Measurements from ENCODE around the gene AOC2. TPM values are rescaled to one million over a fixed set of nuclear protein-coding genes. Genes with fewer than 3 reads are reported as not detected.

AOC2 gene
- polyA plus RNA-seq, 2 of the 4 experiments (the other 2 are of a cell fraction), result 1.7 to 2.7 TPM

GRCh38 chr17:42819939-42820535 is 24.3 kb upstream of the AOC2 start:
- CTCF ChIA-PET, result interaction anchor here (0.5 to 14.9 kb wide), 26 partner anchors 9 to 418 kb away, joined by 3 to 336 read pairs (median 4); partner anchors contain the start of genes AOC2, CNTD1, COA3 and PSME3
- H3K4me2 ChIP-seq, result no peak overlapping the region
- DNase-seq (ENCODE audit: low read depth in 1 of 2, low spot score in 1 of 2), result peak; percentile 84 to 85
- no peaks in the 10 kb centered on the region for H3K9me3 ChIP-seq
- FAIRE-seq, result no peak
- ATAC-seq, result peak; percentile 44 to 66; a peak in 3 of 6 replicates
- H3K4me3 ChIP-seq, result no peak overlapping the region
- 8% methylated on average over 2 of the region's 2 CpGs for WGBS (ENCODE audit: missing lambda C conversion rate)
- H3K27ac ChIP-seq, result no peak overlapping the region
- H3K4me1 ChIP-seq, result peaks cover 21% of the 10 kb centered on the region
- TF ChIP-seq NPAS2 (CRISPR knock-in tag; IDR thresholded peaks at IDR 0.05; ENCODE audit: borderline replicate concordance) (no peak), HOXA7 (CRISPR knock-in tag; IDR thresholded peaks at IDR 0.05) (no peak), CTCF (IDR thresholded peaks at IDR 0.05) (peak; percentile 82), REST (IDR thresholded peaks at IDR 0.05) (no peak), RAD21 (conservative IDR thresholded peaks at IDR 0.05 in 1 of 2, IDR thresholded peaks at IDR 0.05 in 1 of 2) (peak; percentile 26 to 40; a peak in 2 of 5 replicates), MAFK (IDR thresholded peaks at IDR 0.05; ENCODE audit: partially characterized antibody) (peak; percentile 31), SMC3 (IDR thresholded peaks at IDR 0.05) (peak; percentile 50)
- POLR2A ChIA-PET, result interaction anchor here (1.1 to 1.2 kb wide), 2 partner anchors 46 to 109 kb away, joined by 3 to 4 read pairs; no protein-coding TSS in a partner anchor

GRCh38 chr17:42821176-42821575 is 23.2 kb upstream of the AOC2 start:
- H3K27ac ChIP-seq, result no peak overlapping the region
- no peaks in the 10 kb centered on the region for H3K9me3 ChIP-seq
- no peak overlapping the region for H3K4me3 ChIP-seq
- ATAC-seq, result no peak
- ChIA-PET CTCF (interaction anchor here (0.6 to 14.9 kb wide), 11 partner anchors 13 to 242 kb away, joined by 3 to 336 read pairs (median 19); partner anchors contain the start of genes AOC2, CNTD1, COA3 and PSMC3IP), POLR2A (interaction anchor here (1.5 to 2.0 kb wide), 2 partner anchors 177 to 243 kb away, joined by 5 read pairs; partner anchors contain the start of genes PSMC3IP and RPL27)
- no peak for DNase-seq (ENCODE audit: low read depth in 1 of 2, low spot score in 1 of 2)
- WGBS (ENCODE audit: missing lambda C conversion rate), result 86% methylated on average over 7 of the region's 7 CpGs
- FAIRE-seq, result no peak
- H3K4me2 ChIP-seq, result no peak overlapping the region
- peaks cover 21% of the 10 kb centered on the region for H3K4me1 ChIP-seq
- TF ChIP-seq CBX8 (IDR thresholded peaks at IDR 0.05) (no peak), HOXB5 (CRISPR knock-in tag; IDR thresholded peaks at IDR 0.05) (no peak)

- DNase-seq (ENCODE audit: low read depth in 1 of 2, low spot score in 1 of 2) (no peak), FAIRE-seq (peak; percentile 85), ATAC-seq (no peak)
- CTCF ChIA-PET, result interaction anchor here (0.6 to 14.9 kb wide), 4 partner anchors 17 to 101 kb away, joined by 3 to 336 read pairs (median 39); partner anchors contain the start of genes AOC2, CNTD1 and COA3
- POLR2A ChIA-PET, result no interaction called here
- no peaks in the 10 kb centered on the region for H3K9me3 ChIP-seq
- H3K27ac ChIP-seq, result no peak overlapping the region
- peaks cover 19% of the 10 kb centered on the region for H3K4me1 ChIP-seq
- 71% methylated on average over 1 of the region's 1 CpG for WGBS (ENCODE audit: missing lambda C conversion rate)
- H3K4me3 ChIP-seq, result no peak overlapping the region
- no peak overlapping the region for H3K4me2 ChIP-seq
- TF ChIP-seq EHF (CRISPR knock-in tag; IDR thresholded peaks at IDR 0.05) (no peak), BHLHE40 (IDR thresholded peaks at IDR 0.05; ENCODE audit: low read depth, low read length) (no peak), JUNB (IDR thresholded peaks at IDR 0.05) (no peak), RNF2 (IDR thresholded peaks at IDR 0.05; ENCODE audit: borderline replicate concordance, low read depth) (no peak), PHF8 (IDR thresholded peaks at IDR 0.05; ENCODE audit: borderline replicate concordance, low read depth) (no peak), REST (IDR thresholded peaks at IDR 0.05) (no peak), CEBPB (IDR thresholded peaks at IDR 0.05) (no peak), ZSCAN20 (CRISPR knock-in tag; IDR thresholded peaks at IDR 0.05) (no peak), EP300 (IDR thresholded peaks at IDR 0.05) (no peak), JUN (IDR thresholded peaks at IDR 0.05) (no peak), FOSB (CRISPR knock-in tag; IDR thresholded peaks at IDR 0.05) (no peak), TP53 (CRISPR knock-in tag; IDR thresholded peaks at IDR 0.05) (no peak)
- TF ChIP-seq, protein P1, sequence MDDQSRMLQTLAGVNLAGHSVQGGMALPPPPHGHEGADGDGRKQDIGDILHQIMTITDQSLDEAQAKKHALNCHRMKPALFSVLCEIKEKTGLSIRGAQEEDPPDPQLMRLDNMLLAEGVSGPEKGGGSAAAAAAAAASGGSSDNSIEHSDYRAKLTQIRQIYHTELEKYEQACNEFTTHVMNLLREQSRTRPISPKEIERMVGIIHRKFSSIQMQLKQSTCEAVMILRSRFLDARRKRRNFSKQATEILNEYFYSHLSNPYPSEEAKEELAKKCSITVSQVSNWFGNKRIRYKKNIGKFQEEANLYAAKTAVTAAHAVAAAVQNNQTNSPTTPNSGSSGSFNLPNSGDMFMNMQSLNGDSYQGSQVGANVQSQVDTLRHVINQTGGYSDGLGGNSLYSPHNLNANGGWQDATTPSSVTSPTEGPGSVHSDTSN (IDR thresholded peaks at IDR 0.05), result no peak
- TF ChIP-seq, protein P2, sequence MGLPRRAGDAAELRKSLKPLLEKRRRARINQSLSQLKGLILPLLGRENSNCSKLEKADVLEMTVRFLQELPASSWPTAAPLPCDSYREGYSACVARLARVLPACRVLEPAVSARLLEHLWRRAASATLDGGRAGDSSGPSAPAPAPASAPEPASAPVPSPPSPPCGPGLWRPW (IDR thresholded peaks at IDR 0.05), result no peak
Observed at GRCh38 chr17:42827472-42827871, 16.9 kb upstream of the AOC2 start.
